Measurements from ENCODE around the gene CCDC91.

DNA sequence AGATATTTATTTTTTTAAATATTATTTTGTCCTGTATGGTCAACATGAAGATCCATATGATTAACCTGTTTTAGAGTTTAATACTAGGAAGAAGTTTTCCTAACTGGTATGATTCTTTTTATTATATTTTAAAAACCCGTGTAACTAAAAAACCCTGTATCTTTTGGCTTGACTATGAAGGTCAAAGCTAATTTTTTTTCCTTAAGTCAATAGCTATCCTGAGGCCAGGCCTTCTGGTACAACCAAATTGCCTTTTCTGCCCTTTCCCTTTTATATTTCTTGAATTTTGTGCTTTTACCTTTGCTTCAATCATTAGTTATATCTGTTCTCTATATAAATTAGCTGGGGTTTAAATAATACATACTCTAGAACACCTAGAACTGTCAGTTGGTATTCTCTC is 30.6 kb upstream of the CCDC91 start:
- TF ChIP-seq POLR2A (IDR thresholded peaks at IDR 0.05), result no peak
- TF ChIP-seq, protein P1, sequence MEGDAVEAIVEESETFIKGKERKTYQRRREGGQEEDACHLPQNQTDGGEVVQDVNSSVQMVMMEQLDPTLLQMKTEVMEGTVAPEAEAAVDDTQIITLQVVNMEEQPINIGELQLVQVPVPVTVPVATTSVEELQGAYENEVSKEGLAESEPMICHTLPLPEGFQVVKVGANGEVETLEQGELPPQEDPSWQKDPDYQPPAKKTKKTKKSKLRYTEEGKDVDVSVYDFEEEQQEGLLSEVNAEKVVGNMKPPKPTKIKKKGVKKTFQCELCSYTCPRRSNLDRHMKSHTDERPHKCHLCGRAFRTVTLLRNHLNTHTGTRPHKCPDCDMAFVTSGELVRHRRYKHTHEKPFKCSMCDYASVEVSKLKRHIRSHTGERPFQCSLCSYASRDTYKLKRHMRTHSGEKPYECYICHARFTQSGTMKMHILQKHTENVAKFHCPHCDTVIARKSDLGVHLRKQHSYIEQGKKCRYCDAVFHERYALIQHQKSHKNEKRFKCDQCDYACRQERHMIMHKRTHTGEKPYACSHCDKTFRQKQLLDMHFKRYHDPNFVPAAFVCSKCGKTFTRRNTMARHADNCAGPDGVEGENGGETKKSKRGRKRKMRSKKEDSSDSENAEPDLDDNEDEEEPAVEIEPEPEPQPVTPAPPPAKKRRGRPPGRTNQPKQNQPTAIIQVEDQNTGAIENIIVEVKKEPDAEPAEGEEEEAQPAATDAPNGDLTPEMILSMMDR (IDR thresholded peaks at IDR 0.05), result no peak

Measured in Peyer's patch (tissue), 4 donors.